ENCODE measurements around the gene B3GNT9.

The B3GNT9 gene

DNA sequence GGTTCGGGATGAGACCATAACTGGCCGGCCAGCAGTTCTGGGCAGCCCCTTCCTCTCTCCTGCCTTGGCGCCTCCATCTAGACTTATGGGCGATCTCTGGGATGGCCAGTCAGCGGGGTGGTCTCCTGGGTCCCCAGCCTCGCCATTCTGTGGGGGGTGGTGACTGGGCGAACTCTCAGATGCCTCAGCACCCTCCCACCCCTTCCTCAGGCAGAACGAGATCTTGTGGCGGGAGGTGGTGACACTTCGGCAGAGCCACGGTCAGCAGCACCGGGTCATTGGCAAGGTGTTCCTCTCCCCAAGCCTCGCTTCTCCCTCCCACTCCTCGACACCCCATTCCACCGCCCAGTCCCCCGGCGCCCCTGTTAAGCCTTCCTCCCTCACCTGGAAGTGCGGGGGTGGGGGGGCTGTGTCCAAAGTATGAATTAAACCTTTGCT is 15.3 kb upstream of the B3GNT9 start:
- DNase-seq = no peak

DNA sequence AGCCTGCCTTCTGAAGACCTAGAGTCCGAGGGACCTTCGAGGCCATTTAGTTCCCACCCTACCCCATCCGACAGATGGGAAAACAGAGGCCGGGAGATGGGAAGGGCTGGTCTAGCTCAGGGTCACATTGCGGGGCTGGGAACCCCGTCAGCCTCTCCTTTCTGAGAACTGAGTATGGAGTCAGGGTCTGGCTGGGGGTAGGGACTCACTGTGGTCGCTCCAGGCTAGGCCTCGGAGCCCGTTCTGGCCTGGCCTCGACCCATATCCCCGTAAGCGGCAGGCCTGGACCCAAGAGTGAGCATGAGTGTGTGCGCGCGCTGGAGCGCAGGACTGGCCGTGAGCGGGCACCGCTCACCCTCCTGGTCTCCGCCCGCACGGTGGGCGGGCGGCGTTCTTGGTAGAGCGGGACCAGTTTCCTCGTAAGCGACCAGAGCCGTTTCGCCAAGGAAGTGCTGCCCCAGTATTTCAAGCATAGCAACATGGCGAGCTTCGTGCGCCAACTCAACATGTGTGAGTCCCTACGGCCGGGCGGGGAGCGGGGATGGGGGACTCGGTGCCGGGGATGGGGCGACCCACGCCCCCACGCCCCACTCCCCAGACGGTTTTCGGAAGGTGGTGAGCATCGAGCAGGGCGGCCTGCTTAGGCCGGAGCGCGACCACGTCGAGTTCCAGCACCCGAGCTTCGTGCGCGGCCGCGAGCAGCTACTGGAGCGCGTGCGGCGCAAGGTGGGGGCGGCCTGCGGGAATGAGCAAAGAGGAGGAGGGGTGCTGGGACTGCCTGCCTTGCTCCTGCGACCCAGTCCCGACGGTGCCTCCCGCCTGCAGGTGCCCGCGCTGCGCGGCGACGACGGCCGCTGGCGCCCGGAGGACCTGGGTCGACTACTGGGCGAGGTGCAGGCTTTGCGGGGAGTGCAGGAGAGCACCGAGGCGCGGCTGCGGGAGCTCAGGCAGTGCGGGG is 14.6 kb upstream of the B3GNT9 start:
- peak; percentile 47 for DNase-seq

DNA sequence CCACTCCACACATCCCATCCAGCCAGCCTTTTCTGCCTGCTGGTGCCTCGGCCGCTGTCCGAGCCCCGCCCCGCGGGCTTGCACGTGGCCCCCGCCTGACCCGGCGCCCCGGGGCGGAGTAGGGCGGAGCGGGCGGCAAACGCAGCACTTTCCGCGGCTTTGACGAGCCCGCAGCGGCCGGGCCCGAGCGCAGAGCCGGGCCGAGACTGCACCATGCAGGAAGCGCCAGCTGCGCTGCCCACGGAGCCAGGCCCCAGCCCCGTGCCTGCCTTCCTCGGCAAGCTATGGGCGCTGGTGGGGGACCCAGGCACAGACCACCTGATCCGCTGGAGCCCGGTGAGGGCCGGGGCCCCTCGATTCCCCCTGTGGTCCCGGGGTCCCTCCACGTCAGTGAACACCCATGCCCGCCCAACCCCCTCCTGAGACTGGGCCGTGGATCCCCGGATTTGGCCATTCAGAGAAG is 13.8 kb upstream of the B3GNT9 start, which contains the start of gene HSF4:
HSF4 (plus strand) TSS at position 147 of the 463 bp plus-strand sequence; CDS start at position 214, 67 bp downstream.
- DNase-seq = no peak

DNA sequence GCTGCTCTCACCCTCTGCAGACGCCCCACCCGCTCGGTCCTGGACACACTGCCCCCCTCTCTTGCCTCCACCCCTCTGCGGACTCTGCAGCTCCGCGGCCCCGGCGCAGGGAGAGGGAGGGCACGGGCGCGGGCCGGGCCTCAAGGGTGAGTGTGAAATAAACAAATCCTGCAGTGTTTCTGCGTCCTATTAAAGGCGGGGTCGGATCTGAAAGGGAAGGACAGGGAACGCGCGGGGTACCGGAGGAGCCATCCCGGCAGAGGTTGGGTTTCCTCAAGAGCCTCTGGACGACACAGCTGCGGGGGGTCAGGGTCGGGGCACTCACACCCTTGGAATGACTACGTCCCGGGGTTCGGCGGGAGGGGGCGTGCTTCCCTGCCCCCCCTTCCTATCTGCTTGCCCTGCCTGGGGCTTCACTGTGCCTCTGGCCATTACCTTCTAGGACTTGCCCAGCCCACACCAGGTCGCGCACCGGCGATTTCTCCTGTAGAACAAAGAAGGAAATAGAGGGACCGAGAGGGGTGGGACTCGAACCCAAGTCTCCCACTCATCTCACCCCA is 13.3 kb upstream of the B3GNT9 start:
- DNase-seq = peak; percentile 36

DNA sequence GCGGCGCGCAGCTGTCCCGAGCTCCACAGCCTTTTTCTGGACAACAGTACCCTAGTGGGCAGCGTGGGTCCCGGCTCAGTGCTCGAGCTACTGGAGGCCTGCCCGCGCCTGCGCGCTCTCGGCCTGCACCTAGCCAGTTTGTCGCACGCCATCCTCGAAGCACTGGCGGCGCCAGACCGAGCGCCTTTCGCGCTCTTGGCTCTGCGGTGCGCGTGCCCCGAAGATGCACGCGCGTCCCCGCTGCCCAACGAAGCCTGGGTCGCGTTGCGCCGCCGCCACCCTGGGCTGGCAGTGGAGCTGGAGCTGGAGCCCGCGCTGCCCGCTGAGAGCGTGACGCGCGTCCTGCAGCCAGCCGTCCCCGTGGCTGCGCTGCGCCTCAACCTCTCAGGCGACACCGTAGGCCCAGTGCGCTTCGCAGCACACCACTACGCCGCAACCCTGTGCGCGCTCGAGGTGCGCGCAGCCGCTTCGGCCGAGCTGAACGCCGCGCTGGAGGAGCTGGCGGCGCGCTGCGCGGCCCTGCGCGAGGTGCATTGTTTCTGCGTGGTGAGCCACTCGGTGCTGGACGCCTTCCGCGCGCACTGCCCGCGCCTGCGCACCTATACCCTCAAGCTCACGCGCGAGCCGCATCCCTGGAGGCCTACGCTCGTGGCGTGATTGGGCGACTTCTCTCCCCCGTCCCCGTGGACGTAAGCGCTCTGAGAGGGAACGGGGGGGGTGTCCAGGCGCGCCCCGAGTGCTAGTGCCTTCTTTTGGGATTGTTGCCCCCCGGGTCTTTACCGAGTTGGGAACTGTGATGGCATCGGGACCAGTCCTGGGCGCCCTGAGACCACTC is 12.6 kb upstream of the B3GNT9 start:
- peak; percentile 54 for DNase-seq

DNA sequence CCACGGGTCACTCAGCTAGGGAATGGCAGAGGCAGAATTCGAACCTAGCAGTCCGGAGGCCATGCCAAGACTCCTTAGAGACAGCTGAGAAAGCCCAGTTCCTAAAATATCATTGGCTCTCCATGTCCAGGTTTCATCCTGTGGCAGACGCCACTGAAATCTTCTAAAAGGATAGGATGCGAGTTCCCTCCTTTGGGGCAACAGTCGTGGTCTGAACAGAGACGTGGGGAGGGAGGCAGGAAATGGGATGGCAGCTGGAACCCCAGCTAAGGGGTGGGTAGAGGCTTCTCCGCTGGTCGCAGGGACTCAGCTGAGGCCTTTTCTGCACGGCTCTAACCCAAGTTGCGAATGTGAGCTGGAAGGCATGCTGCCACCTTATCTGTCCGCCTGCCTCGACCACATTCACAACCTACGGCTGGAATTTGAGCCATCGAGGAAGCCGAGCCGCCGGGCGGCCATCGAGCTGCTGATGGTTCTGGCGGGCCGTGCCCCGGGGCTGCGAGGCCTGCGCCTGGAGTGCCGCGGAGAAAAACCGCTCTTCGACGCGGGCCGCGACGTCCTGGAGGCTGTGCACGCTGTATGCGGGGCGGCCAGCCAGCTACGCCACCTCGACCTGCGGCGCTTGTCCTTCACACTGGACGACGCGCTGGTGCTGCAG is 11.8 kb upstream of the B3GNT9 start:
- no peak for DNase-seq

DNA sequence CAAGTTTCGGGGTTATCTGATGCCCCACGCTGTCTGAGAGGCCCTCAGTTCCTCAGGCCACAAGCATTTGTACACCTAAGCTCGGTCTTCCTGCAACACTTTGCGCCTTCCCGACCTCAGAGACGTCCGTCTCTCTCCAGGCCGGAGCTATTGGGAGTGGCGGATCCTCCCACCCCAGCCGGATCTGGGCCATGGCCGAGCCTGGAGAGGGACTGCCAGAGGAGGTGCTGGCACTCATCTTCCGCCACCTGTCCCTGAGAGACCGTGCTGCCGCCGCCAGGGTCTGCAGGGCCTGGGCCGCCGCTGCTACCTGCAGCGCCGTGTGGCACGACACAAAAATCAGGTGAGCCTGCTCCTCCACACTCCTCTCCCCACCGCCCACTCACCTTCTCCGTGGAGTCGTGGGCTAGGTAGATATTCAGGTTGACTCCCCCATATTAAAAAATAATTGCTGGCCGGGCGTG is 10.8 kb upstream of the B3GNT9 start:
- no peak for DNase-seq

DNA sequence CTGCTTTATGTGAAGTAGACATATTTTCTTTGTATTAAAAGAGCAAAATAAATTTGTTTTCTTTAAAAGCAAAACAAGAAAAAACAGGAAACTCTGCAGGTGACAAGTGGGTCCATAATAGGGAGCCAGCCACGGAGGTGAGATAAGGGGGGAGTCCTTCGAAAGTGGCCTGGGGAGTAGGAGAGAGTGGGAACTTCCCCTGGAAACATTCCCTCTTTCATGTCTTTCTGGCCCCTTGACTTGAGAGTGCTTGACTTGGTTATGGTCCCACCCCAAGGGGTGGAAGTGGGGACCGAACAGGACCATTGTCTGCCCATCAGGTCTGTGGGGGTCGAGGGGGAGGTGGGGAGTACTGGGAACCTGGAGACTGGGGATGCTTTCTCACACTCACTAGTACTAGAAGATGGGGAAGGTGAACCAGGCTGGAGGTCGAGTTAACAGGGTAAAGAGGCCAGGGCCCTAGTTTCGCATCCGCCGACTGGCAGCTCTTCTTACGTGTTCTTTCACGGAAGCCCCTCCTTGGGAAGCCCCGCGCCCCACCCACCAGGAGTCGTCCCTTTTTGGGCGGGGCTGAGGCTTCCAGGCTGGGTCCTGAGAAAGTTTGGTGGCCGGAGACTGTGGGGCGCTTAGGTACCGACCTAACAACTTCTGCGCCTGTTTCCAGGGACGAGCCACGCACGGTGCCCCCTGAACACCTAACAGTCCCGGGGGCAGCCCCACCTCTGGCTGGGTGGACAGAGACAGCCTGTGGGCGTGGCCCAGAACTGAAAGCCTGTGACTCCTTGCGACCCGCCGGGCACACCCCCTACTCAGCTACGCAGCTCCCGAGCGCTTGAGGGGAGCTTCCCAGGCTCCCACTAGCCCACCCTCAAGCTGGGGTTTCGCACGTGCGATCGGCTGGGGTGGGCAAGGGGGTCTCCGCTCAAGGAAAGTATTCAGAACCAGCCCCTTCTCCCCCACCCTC is 8.1 kb upstream of the B3GNT9 start:
- DNase-seq = peak; percentile 90

DNA sequence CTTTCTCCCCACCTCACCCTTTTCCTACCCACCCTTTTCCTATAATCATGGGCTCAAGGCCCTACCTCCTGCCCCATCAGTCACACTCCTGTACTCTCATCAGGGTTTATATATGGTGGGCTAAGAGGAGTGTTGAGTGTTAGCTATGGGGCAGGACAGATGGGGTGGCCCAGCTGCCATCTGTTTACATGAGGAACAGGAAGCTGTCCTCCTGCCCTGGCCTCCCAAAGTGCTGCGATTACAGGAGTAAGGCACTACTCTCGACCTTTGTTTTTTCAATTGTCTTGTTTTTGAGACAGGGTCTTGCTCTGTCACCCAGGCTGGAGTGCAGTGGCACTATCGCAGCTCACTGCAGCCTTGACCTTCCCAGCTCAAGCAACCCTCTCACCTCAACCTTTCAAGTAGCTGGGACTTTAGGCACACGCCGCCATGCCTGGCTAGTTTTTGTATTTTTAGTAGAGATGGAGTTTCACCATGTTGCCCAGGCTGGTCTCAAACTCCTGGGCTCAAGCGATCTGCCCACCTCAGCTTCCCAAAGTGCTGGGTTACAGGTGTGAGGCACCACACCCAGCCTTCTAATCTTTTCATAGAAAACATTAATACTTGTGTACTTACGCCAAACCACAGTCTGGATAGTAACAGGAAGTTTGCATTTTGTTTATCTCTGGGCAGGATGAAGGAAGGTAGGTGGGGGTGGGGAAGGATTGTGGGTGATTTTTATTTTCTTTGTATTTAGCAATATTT is 7.3 kb upstream of the B3GNT9 start:
- DNase-seq = no peak

DNA sequence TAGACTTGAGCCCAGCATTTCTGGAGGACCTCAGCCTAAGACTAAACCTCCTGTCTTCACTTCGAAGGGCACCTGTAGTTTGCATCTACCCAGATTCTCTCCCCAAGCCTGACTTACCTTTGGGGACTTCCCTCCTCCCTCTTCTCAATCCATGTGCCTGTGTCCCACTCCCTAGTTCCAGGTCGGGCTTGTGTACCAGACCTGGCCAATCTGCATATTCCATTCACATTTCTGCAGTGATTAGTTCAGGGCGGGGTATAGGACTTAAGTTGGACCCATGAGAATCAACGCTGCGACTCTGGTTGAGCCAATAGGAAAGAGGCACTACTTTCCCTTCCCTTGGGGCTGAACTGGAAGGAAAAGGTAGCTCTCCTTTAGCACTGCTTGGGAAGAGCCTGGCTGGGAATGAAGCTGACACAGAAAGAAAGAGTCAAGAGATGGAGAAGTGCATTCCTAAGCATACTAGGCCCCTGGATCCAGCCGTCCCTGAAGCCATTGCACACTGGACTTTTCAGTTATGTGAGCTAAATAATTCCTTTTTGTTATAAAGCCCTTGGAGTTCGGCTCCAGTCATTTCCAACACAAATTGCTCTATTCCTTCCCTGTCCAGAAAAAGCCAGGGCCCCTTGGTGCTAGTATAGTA is 6.4 kb upstream of the B3GNT9 start:
- no peak for DNase-seq

DNA sequence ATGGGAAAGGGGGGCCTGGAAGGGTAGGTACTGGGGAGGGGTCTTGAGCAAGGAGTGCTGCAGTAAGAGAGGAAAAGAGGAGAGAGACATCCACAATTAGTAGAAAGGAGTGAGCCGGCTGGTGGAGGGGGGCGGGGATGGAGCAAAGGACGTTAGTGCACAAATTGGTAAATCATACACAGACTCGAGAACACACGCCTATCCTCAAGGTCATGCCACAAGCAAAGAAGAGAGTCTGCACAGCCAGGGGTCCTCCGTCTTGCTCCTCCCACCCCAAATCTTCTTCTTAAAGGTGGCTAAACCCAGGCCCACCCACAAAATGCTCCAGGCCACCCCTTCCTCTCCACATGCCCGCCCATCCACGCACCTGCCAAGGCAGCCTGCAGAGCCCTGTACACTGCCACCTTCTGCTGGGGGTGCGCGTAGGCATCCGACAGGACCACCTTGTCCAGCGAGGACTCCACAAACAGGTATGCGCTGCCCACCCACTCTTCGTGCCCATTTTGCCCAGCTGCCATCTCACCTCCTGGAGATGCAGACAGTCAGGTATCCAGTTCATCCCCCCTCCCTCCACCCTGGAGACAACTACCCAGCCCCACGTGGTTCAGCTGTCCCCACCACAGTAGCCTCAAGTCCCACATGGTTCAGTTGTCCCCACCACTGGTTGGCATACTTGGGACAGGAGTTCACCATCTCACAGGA is 5.5 kb upstream of the B3GNT9 start:
- DNase-seq = no peak

DNA sequence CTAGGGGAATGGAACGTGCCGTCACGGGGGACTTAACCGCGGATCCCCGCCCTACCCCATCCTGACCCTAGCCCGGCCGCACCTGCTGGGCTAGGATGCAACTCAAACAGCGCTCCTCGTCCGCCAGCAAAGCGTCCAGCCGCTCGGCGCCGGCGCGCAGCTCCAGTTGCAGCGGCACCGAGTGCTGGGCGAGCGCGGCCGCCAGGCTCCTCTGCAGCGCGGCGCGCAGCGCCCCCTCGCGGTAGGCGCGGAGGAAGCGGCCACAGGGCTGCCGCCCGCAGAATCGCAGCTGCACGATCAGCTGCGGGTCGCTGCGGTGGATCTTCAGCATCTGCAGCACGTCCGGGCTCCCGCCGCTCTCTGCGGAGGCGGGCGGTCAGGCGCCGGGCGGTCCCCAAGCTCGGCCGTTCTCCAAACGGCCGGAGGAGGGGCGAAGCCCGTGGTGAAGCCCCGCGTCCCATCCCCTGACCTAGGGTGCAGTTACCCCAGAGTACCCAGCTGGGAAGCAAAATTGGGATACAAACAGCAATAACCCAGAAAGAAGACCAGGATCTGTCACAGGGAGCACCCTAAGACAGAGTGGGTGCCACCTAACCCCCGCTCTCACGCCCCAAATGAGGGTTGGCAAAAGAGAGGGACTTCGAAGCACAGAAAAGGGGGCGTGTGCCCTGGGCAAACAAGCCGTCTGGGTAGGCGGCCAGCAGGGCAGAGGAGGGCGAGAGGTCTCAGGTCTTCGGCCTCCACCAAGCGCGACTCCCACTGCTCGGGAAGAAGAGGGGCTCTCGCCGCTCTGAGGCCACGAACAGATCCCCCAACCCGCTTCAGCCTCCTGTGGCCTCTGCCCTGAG is 4.7 kb upstream of the B3GNT9 start:
- DNase-seq = peak; percentile 87

DNA sequence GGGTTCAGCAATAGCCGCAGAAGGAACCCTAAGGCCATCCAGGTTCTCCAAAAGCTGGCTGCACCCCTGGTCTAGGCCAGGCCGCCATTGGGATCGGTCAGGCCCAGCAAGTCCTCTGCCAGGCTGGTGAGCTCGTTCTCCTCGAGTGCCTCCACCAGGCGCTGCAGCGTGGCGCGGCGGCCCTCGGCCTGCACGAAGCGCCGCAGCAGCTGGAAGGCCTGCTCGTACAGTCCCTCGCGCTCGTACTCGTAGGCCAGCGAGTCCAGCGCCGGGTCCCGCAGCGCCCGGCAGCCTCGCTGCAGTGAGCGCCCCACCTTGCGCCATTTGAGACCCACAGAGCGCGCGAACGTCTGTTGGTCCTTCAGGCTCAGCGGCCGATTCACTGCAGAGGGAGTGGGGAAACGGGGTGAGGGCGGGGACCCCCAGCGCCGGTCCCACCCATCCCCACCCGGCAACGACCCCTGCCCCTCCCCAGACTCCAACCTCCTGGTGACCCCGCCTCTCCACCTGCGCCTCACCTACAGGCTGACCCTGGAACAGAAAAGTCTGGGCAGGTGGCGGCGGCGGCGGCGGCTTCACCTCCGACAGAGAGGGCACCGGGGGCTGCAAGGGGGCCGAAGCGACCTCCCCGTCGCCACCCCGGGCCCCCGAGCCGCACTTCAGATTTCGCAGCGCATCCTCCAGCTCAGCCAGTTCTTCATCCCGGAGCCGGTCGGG is 3.9 kb upstream of the B3GNT9 start:
- DNase-seq = no peak

DNA sequence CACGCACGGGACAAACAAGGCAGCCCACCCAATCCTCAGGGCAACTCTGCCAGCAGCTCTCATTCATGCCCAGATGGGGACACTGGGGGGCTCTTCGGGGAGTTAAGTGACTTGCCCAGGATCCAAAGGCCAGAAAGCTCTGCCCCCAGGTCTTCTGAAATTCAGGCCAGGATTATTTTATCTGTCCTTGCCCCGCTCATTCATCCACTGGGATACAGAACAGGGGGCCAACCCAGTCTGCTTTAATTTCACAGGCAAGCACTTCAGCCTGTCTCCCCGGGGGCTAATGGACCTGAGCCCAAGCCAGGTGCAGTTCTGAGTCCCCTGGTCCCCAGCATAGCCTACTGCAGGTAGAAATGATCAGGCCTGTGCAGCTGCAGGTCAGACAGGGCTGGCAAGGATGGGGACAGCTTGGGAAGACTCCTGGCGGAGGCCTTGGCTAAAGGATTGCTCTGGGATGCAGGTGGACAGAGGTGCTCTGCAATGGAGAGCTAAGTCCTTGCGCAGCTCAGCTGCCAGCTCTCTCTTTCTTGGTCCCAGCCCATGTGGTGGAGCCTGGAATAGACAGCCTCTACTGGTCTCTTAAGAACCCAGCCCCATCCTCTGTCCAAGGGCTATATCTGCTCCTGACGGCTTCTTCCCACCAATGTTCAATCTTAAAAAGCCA is 766 bp upstream of the B3GNT9 start:
- DNase-seq = no peak

DNA sequence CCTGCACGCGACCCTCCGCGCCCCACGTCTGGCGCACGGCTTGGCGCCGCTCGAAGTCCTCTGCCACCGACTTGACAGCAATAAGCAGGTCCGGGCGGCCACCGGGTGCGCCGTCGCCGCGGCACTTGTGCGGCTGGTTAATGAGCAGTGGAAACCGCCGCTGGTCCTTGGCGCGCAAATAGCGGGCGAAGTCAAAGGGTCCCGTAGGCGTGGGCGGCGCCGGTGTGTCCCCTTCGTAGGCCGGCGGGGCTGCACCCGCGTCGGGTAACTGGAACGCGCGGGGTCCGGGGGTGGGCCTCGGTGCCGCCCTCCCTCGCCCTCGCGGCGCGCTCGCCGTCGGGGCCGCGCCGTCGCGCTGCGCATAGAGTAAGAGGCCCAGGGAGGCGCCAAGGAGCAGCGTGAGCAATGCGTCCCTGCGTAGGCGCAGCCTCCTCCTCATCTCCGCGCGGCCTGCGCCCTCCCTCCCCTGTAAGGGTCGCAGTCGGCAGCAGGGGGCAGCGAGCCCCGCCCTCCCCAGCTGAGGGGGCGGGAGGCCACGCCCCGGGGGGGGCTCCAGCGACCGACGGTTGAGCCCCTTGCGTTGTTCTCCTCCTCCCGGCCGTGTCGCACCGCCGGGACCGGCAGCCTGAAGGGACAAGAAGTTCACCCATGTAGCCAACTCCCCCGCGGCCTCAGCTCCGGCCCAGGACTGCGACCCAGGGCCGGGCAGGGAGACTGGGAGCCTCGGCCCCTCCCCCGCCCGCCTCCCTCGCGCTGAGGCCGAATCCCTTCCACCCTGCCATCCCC is 558 bp downstream of the B3GNT9 start:
- peak; percentile 69 for DNase-seq
